ENCODE measurements around the gene HORMAD2.
"Not testable (repeated sequence)": the region's sequence is repeated elsewhere in the genome, so short reads cannot be mapped to it uniquely, and the experiment has no call there.

GRCh38 chr22:30200905-30201304 lies 120.6 kb downstream of the HORMAD2 start:
- TF ChIP-seq TAF9B (IDR thresholded peaks at IDR 0.05; ENCODE audit: partially characterized antibody); NFIC (IDR thresholded peaks at IDR 0.05); POLR2AphosphoS5 (IDR thresholded peaks at IDR 0.05; ENCODE audit: control insufficient read depth, insufficient read depth, low read depth, low read length); SRSF7 (optimal IDR thresholded peaks at IDR 0.05; ENCODE audit: low read depth, low read length); EP300 (IDR thresholded peaks at IDR 0.05; ENCODE audit: low read length): not testable (repeated sequence)
